B cell (primary cell): ENCODE measurements around the gene HBA2. TPM values are rescaled to one million over a fixed set of nuclear protein-coding genes. Genes with fewer than 3 reads are reported as not detected.
A peak's percentile ranks its signal among the peaks of the same experiment; 100 is the strongest.

Experiments used
- ATAC-seq: fragments of 200-7000 bp; cut with Tn5 transposase; one replicate; pipeline ENCODE4 v1.10.0; 2021; ENCODE audit warnings: low read depth, mild to moderate bottlenecking, moderate number of reproducible peaks, moderate library complexity
- CTCF ChIA-PET: fragments of 350-600 bp; sonication (Branson Sonifier 250); formaldehyde crosslinking; loops from one replicate; lab custom pipeline; 2021; ENCODE audit warnings: antibody characterized with exemption, inconsistent platforms; lab: Charles Lee
- POLR2A ChIA-PET: fragments of 350-600 bp; sonication (Branson Sonifier 250); formaldehyde crosslinking; loops from one replicate; lab custom pipeline; 2021; ENCODE audit warnings: antibody characterized with exemption; lab: Charles Lee
- DNase-seq: peaks from one replicate; pipeline ENCODE4 v3.0.0; 2013
- H2AFZ ChIP-seq: 2 replicates; pipeline ENCODE4 v1.6.1; 2012; ENCODE audit warnings: mild to moderate bottlenecking, low read depth, low read length; ENCODE audit not compliant: insufficient read depth, poor library complexity, severe bottlenecking
- H3K27ac ChIP-seq, 2 donors: 1 replicate in 1 of 2; 2 replicates in 1 of 2; pipeline ENCODE4 v1.5.1; 2012 to 2013; ENCODE audit warnings: low read length in 2 of 2, mild to moderate bottlenecking in 2 of 2, moderate library complexity in 1 of 2
- H3K27me3 ChIP-seq, 4 experiments: fragments of 200-600 bp in 1 of 4; sonication (generic) in 1 of 4; replicated peaks in 1 of 4; 1 replicate in 2 of 4; 2 replicates in 2 of 4; pipeline versions ENCODE4 v1.6.1 to v1.7.0; 2013 to 2016; ENCODE audit warnings: low read length in 3 of 4, mild to moderate bottlenecking in 2 of 4, mixed read lengths in 1 of 4, moderate library complexity in 1 of 4; ENCODE audit not compliant: insufficient read depth in 4 of 4, control insufficient read depth in 3 of 4; ENCODE audit errors: control extremely low read depth in 1 of 4
- H3K36me3 ChIP-seq, 2 experiments: replicated peaks in 1 of 2; 1 replicate in 1 of 2; 2 replicates in 1 of 2; pipeline versions ENCODE4 v1.6.1 to v1.7.1; 2013; ENCODE audit warnings: low read length in 1 of 2; ENCODE audit not compliant: insufficient read depth in 2 of 2, control insufficient read depth in 1 of 2; ENCODE audit errors: control extremely low read depth in 1 of 2, extremely low read depth in 1 of 2
- H3K4me1 ChIP-seq, 2 donors: fragments of 200-600 bp in 1 of 2; sonication (generic) in 1 of 2; 1 replicate in 1 of 2; 2 replicates in 1 of 2; pipeline versions ENCODE4 v1.5.1 to v1.6.1; 2013 to 2017; ENCODE audit warnings: low read length in 2 of 2; ENCODE audit not compliant: control insufficient read depth in 2 of 2, insufficient read depth in 2 of 2
- H3K4me2 ChIP-seq: replicated peaks from 2 replicates; pipeline ENCODE3; 2012; ENCODE audit warnings: mild to moderate bottlenecking, low read depth, low read length; ENCODE audit not compliant: poor library complexity, severe bottlenecking
- H3K4me3 ChIP-seq, 5 experiments: fragments of 200-600 bp in 1 of 5; sonication (generic) in 1 of 5; 1 replicate in 3 of 5; 2 replicates in 2 of 5; pipeline versions ENCODE4 v1.5.1 to v1.7.0; 2011 to 2016; ENCODE audit warnings: low read length in 4 of 5, mild to moderate bottlenecking in 4 of 5, low read depth in 2 of 5, control low read depth in 1 of 5, moderate library complexity in 1 of 5; ENCODE audit not compliant: insufficient read depth in 1 of 5; ENCODE audit errors: control extremely low read depth in 1 of 5, extremely low read depth in 1 of 5
- H3K79me2 ChIP-seq: fragments of 200-600 bp; sonication (generic); one replicate; pipeline ENCODE4 v1.6.0; 2016; ENCODE audit warnings: low read length; ENCODE audit not compliant: control insufficient read depth, insufficient read depth
- H3K9ac ChIP-seq: fragments of 200-600 bp; sonication (generic); 2 replicates; pipeline ENCODE4 v1.6.1; 2017; ENCODE audit warnings: mild to moderate bottlenecking, low read length, moderate library complexity
- H3K9me3 ChIP-seq, 3 donors: one replicate each; pipeline versions ENCODE4 v1.6.1 to v1.7.1; 2013; ENCODE audit warnings: low read length in 2 of 3; ENCODE audit not compliant: control insufficient read depth in 2 of 3, insufficient read depth in 1 of 3; ENCODE audit errors: control extremely low read depth in 1 of 3
- H4K20me1 ChIP-seq: 2 replicates; pipeline ENCODE4 v1.6.0; 2012; ENCODE audit warnings: mild to moderate bottlenecking, low read length; ENCODE audit not compliant: insufficient read depth, control insufficient read depth, poor library complexity, severe bottlenecking
- H3K27ac Mint-ChIP-seq: one replicate; pipeline ENCODE4 v1.8.0; 2021; ENCODE audit warnings: mixed read lengths
- H3K27me3 Mint-ChIP-seq: one replicate; pipeline ENCODE4 v1.8.0; 2021; ENCODE audit warnings: mixed read lengths
- H3K4me1 Mint-ChIP-seq: one replicate; pipeline ENCODE4 v1.8.0; 2021; ENCODE audit warnings: mixed read lengths
- H3K4me3 Mint-ChIP-seq: one replicate; pipeline ENCODE4 v1.8.0; 2021; ENCODE audit warnings: mixed read lengths
- H3K9me3 Mint-ChIP-seq: one replicate; pipeline ENCODE4 v1.8.0; 2022; ENCODE audit warnings: mixed read lengths; ENCODE audit not compliant: insufficient read depth
- CTCF ChIP-seq: fragments of 200-600 bp; IDR thresholded peaks from one replicate; pipeline ENCODE4 v1.8.0; 2022; ENCODE audit warnings: antibody characterized with exemption, mild to moderate bottlenecking
- EZH2 ChIP-seq: IDR thresholded peaks from 2 replicates; pipeline ENCODE4 v1.6.1; 2012; ENCODE audit warnings: borderline replicate concordance, low read depth, mild to moderate bottlenecking, moderate library complexity, low read length; ENCODE audit not compliant: insufficient read depth, poor library complexity, severe bottlenecking
- WGBS: methylation state at CpG from one replicate; pipeline ENCODE4 v1.1.5; 2013; ENCODE audit warnings: missing lambda C conversion rate; ENCODE audit not compliant: insufficient coverage; 5-methylcytosine and 5-hydroxymethylcytosine counted together
- intact Hi-C: fragments of 100-400 bp; cut with micrococcal nuclease; formaldehyde crosslinking; loops from one replicate; pipeline ENCODE4 v1.10.0; 2022
- polyA plus RNA-seq: library from polyadenylated mRNA; depleted of rRNA; stranded (reverse); fragments of >200 nt; gene quantifications from 2 replicates; pipeline ENCODE4 v1.2.3, GENCODE V29; 2012
- total RNA-seq, 2 donors: library from RNA; stranded (reverse); fragments of 120-200 nt in 1 of 2; gene quantifications; 1 replicate in 1 of 2; 2 replicates in 1 of 2; pipeline versions ENCODE4 v1.2.3 to v1.2.4, GENCODE V29; 2013 to 2022

Gene HBA2
- total and polyA plus RNA-seq, 2 donors (not counting 1 experiment from before 2014, with no cell fraction given): 75.6 to 179 TPM

DNA sequence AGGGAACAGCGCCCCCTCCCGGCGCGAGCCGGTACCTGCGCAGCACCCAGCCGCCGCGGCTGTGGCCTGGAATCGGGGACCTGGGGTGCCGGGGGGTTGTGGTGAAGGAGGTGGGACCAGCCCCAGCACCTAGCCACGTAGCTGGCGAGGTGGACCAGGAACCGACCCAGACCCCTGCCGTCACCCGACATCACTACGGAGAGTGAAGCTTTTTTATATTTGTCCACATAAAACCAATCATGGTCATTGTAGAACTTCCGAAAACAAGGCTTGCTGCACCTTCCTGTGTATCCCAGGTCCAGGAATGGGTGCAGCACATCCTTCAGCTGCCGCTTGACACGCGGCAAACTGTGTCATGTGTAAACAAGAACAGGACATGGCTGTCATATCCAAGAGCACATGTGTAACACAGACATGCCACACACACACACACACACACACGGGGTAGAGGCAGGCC, 8.9 kb downstream of the HBA2 start:
- Histone ChIP-seq H3K4me1 (peaks cover 14 to 22% of the 10 kb centered on the region in 2 donors), H3K4me2 (peak overlapping the region; percentile 94), H3K9me3 (peaks cover 0 to 4% (median 0%) of the 10 kb centered on the region in 3 donors), H3K27ac (no peak overlapping the region), H4K20me1 (no peaks in the 10 kb centered on the region), H3K9ac (peak overlapping the region; percentile 58), H3K27me3 (peaks cover 0 to 38% (median 22%) of the 10 kb centered on the region in 4 experiments), H3K4me3 (peak overlapping the region in 2 of 5 experiments; percentile 41 to 46), H3K36me3 (no peaks in the 10 kb centered on the region), H2AFZ (peak overlapping the region; percentile 70), H3K79me2 (no peaks in the 10 kb centered on the region)
- Mint-ChIP-seq H3K27me3 (peaks cover 19% of the 10 kb centered on the region), H3K9me3 (no peaks in the 10 kb centered on the region), H3K4me3 (no peak overlapping the region), H3K27ac (no peak overlapping the region), H3K4me1 (peaks cover 12% of the 10 kb centered on the region)
- peak; percentile 96 for TF ChIP-seq CTCF
- TF ChIP-seq EZH2: no peak
- POLR2A ChIA-PET: interaction anchor here (0.6 kb wide), 1 partner anchor 116 kb away, joined by 4 read pairs; no protein-coding TSS in a partner anchor
- WGBS: 11% methylated on average over 12 of the region's 22 CpGs
- CTCF ChIA-PET: interaction anchor here (0.6 to 4.1 kb wide), 9 partner anchors 13 to 165 kb away, joined by 3 to 34 read pairs (median 5); no protein-coding TSS in a partner anchor
- no peak for ATAC-seq
- DNase-seq: no peak
- intact Hi-C loops: loop anchor here (1.0 to 2.0 kb wide), 3 partner anchors 43 to 116 kb away; partner anchors contain the start of gene NPRL3

- POLR2A ChIA-PET: interaction anchor here (0.6 kb wide), 1 partner anchor 245 kb away, joined by 5 read pairs; no protein-coding TSS in a partner anchor
- ATAC-seq (no peak), DNase-seq (peak; percentile 22)
- Histone ChIP-seq H3K4me3 (no peak overlapping the region), H4K20me1 (no peaks in the 10 kb centered on the region), H3K9ac (no peak overlapping the region), H3K4me2 (no peak overlapping the region), H3K27ac (no peak overlapping the region), H2AFZ (no peak overlapping the region), H3K27me3 (peaks cover 0 to 27% (median 14%) of the 10 kb centered on the region in 4 experiments), H3K79me2 (no peaks in the 10 kb centered on the region), H3K4me1 (peaks cover 14 to 17% of the 10 kb centered on the region in 2 donors), H3K36me3 (peaks cover 0 to 7% of the 10 kb centered on the region in 2 experiments), H3K9me3 (peaks cover 0 to 4% (median 0%) of the 10 kb centered on the region in 3 donors)
- Mint-ChIP-seq H3K4me3 (no peak overlapping the region), H3K27me3 (peaks cover 12% of the 10 kb centered on the region), H3K4me1 (peaks cover 6% of the 10 kb centered on the region), H3K9me3 (no peaks in the 10 kb centered on the region), H3K27ac (no peak overlapping the region)
- no peak for TF ChIP-seq EZH2
- WGBS: 89% methylated on average over 5 of the region's 7 CpGs
- intact Hi-C loops: no loop called here
- CTCF ChIA-PET: interaction anchor here (0.7 to 4.1 kb wide), 8 partner anchors 10 to 484 kb away, joined by 3 to 34 read pairs (median 4); no protein-coding TSS in a partner anchor
These were observed 10.3 kb downstream of the HBA2 start for GRCh38 chr16:183005-183404.
